NCI-H446 treated with DMSO at 0.1 percent for 48 hours (cell line): ENCODE results near the gene NMNAT2.
"Not testable (repeated sequence)": the region's sequence is repeated elsewhere in the genome, so short reads cannot be mapped to it uniquely, and the experiment has no call there.

Experiments used
- DNase-seq: peaks from one replicate; lab custom pipeline; 2025; lab: John Stamatoyannopoulos, UW

Gene NMNAT2

DNA sequence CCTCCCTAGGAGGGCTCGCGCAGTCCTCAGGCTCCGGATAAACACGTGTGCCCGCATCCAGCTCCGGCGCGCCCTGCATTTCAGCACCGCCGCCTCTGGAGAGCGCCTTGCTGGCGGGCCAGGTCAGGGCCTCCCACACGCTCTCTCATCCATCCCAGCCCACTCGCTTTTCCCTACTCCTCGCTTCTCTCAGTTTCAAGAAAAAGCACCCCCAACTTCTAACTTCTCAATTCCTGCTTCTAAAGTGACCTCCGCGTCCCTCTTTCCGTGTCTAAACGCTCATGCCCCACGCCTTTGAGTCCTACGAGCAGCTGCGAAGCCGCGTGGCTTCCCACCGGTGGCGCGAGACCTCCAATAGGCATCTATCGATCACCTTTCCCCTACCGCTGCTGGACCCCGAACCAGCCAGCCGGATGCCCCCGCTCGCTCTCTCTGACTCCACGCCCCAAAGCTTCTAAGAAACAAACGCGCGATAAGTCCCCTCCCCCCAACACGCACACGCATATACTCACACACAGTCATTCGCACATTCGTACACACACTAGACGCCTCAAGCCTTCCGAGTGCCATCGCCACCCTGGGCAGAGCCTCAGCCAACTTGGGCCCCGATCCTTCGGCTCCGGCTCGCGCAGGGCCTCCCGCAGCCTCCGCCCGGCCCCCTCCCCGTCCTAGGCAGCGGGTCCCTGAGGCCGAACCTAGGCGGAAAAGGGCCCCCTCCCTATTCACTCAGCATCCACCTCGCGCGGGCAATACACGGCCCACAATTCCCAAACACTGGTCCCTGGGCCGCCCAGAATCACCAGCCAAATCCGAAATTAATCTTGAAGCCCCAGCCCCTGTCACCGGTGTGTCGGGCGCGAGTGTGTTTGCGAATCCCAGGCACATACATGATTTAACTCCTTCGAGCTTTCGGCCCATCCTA lies 1.1 kb downstream of the NMNAT2 start:
- DNase-seq = peak; percentile 53

DNA sequence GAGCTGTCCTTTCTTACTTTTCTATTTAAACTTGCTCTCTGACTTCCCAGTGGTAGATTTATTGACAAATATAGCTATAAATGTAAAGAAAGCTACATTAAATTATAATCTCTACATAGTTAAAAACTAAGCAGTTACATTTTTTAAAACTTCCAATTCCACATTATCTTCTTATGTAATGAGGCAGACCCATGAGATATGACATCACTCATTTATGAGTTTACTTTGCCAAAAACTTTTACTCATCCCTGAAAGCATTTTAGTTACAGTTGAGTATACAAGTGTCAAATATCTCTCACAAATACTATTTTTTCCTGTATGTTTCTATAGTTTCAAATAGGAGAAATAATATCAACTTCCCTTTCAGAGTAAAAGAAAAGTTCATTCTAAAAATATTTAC lies 3.8 kb downstream of the NMNAT2 start:
- DNase-seq = no peak

DNA sequence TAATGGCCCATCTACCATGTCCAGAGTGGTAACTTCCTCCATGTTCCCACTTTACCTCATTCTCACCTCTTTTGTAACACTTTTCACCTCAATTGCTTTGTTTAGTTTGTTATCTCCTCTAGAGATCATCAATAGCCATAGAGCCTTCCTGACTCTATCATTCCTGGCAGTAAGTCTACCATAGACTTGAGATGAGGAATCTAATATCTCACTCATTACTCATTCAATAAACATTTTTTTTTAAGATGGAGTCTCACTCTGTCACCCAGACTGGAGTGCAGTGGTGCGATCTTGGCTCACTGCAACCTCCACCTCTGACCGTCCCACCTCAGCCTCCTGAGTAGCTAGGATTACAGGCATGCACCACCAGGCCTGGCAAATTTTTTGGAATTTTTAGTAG lies 7.1 kb downstream of the NMNAT2 start:
- DNase-seq = no peak

DNA sequence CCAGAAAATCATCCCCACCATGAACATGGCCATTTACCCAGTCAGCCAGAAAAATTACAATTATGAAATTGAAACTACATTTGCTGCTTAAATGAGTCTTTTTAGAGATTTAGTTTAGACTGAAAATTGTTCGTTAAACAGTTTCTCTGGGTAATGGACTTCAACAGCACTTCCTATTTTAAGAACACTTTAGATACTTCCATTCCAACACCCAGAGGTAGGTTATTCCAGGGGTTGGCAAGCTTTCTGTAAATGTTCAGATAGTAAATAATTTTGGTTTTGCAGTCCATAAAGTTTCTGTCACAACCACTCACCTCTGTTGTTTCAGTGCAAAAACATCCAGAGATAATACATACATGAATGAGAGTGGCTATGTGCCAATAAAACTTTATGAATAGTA lies 10.2 kb downstream of the NMNAT2 start:
- no peak for DNase-seq

DNA sequence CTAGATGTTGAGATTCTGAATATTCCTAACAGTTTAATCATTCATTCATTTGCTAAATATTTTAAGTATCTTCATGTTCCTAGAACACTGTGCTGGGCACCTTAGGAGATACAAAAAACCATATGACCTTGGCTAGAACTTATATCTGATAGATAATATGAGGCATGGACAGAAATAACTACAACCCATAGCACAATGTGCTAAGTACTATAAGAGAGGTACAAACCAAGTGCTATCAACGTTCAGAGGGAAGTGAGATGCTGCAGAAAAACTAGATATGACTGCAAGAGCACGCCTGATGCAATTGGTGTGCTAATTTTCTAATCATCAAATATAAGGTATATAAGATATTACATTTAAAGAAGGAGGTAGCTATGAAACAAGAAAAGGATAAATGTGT lies 10.7 kb downstream of the NMNAT2 start:
- no peak for DNase-seq

DNA sequence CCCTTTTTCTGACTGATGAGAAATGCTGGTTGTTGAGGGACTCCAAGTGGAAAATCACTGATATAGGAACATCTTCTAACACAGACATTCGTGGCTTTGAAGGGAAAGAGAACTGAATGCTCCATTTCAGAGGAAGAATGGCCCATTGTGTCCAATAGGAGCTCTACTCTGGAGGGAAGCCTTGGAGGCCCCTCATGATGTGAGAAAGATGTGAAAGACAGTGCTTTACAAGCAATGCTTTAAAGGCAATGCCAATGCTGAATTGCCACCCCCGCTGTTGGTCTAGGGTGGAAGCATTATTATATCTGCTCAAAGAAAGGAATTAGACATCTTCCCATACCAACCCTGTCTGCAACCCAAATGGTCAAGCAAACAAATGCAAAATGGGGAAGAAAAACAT lies 13.7 kb downstream of the NMNAT2 start:
- no peak for DNase-seq

DNA sequence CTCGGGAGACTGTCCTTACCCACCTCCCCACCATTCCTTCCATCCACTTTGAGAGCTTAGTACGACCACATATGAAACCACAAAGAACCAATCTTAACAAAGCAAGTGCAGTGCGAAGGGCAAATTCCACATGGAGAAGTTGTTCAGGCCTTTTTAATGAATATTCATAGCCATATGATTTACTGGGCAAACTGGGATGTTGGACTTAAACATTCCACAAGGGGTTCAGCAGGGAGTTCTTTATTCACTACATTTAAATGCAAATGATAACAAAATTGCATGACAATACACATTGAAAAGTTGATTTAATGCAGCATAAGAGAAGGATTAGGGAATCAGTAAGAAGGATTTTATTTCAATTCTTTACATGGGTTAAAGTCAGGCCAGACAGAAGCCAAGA lies 14.7 kb downstream of the NMNAT2 start:
- no peak for DNase-seq

DNA sequence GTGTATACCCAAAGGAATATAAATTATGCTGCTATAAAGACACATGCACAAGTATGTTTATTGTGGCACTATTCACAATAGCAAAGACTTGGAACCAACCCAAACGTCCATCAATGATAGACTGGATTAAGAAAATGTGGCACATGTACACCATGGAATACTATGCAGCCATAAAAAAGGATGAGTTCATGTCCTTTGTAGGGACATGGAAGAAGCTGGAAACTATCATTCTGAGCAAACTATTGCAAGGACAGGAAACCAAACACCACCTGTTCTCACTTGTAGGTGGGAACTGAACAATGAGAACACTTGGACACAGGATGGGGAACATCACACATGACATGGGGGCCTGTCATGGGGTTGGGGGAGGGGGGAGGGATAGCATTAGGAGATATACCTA lies 16.6 kb downstream of the NMNAT2 start:
- DNase-seq = not testable (repeated sequence)

DNA sequence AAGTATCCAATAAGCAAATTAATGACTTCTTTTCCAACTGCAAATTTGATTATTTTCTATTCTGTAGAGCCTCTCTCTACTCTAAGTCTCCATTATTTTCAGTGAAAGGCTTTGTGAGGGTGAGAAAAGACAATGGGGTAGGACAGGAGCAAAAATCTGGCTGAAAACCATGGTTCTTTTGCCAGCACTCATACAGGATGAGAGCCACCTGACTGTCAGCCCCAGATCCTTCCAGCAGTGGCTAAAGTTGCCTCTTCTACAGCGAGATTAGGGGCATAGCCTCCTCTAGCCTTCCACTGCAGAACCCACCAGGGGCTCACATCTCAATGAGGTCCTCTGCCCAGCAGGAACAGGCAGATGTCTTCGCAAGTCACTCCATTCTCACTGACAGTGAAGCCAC lies 23.7 kb downstream of the NMNAT2 start:
- no peak for DNase-seq

DNA sequence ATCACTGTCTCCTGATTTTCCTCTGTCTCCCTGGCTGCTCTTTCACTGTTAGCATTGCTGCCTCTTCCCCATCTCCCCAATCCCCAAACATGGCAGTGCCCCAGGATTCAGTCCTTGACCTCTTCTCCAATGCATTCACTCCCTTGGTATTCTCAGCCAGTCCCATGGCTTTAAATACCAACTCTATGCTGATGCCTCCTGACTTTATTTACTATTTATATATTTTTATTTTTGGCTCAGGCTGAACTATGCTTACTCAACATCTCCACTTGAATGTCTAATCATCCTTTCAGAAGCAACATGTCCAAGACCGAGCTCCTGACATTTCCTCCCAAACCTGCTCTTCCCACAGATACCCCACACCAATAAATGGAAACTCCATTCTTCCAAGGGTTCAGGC lies 26.3 kb downstream of the NMNAT2 start:
- no peak for DNase-seq

DNA sequence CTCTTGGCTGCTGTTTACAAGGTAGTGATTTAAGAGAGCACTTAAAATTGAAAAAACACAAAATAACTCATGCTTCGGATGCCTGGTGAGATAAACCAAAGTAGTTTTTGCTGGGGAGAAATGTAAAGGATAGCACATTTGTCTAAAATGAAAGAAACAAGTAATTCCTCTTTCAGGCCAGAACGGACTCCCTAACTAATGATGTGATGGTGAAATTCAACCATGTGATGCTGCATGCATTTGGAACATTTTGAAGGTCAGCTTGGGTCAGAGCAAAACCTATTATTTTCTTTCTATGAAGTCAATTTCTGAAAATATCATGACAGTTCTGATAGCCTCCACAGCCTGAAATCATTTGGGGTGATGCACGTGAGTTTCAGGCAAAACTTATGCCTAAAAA lies 27.6 kb downstream of the NMNAT2 start:
- no peak for DNase-seq

DNA sequence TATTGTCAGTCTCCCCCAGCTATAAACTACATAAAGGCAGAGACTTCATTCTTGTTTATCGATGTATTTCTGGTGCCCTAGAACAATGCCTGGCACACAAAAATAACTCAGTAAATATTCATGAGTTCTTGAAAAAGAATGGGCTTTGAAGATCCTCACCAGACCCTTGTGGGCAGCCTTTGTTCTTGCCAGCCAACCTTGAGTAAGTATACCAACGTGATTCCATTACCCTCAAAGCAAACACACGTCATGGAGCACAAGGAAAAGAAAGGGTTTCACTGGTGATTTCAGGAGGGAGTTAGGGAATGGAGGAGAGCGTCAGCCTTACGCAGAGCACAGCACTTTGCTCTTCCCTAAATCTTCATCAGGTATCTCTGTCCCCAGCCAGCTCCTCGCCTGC lies 29.4 kb downstream of the NMNAT2 start:
- no peak for DNase-seq

DNA sequence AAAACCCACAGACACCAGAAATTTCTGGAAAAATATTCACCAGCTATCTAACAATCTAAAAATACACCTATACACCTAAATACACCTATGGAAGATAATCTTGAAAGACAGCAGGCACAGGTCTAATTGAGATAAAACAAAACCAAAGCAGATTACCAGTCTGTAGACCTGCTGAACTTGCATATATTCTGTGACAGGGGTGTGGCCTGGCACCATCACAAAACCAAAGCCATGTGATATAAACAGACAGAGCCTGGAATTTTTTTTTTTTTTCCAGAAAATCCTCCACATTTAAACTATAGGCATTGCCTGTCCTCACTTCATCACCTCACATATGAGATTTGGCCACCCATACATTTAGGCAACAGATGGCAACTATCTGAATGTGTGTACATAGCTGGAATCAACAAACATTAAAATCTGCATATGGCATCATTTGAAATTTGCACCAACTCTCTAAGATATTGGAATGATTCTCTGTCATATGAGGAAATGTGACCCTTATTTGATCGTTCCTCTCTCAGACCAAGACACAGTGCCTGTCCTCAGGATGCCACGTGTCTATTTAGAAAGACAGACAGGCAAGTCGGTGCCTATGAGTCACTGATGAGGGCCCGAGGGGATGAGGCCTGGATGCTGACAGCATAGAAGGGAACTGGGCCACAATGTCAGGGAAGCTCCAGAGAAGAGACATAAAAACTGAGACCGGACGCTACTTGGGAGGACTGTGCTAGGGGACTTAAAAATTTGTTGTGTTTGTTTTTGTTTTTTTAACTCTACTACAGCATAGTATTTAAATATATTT lies 32.6 kb downstream of the NMNAT2 start:
- no peak for DNase-seq

DNA sequence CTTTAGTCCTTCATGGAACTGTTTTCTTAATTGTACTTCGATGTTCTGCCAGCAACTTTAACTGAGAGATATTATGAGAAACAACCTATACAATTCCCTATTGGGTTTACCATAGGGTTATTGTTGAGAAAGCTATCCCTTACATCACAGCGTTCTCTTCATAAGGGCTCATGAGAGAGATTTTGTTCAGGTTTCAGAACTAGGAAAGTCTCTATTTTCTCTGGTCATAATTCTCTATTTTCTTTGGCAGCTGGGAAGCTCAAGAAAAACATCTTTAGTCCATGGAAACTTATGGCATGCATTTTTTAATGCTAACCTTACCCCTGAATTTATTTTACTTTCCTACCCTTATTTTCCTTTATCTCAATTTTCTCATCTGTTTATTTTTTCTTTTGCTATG lies 38.2 kb downstream of the NMNAT2 start:
- DNase-seq = no peak

DNA sequence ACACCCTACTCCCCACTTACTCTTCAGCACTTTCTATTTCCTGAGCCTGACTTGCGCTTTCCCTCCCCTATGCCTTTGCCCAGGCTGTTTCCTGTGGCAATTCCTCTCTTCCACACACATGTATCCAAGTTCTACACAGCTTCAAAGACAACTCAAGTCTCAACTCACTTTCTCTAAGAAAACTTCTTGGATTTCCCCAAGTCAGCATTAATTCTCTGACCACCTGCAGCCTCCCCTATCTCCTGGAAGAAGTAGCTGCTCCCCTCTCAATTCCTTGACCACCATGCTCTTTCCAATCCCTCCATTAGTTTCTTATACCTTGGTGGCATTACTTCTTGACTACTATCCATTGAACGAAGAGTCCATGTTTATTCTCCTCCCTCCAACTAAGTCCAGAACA lies 42.8 kb downstream of the NMNAT2 start:
- DNase-seq = no peak

DNA sequence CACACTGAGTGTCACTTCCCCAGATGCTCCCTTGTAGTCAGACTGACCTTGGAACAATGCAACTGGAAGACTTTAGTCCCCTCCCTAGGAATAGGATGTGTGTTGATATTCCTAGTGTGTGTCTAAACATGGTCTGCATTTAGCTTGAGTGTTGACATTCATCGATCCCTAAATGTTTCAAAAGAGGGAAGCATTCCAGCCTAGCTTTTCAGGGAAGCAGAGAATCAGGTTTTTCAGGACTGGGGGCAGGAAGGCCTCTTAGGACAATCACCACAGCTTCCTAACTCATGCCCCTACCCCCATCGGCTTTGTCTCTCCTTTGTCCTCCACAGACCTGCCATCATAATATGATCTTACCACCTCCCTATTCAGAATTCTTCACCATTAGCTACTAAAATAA lies 43.4 kb downstream of the NMNAT2 start:
- no peak for DNase-seq

DNA sequence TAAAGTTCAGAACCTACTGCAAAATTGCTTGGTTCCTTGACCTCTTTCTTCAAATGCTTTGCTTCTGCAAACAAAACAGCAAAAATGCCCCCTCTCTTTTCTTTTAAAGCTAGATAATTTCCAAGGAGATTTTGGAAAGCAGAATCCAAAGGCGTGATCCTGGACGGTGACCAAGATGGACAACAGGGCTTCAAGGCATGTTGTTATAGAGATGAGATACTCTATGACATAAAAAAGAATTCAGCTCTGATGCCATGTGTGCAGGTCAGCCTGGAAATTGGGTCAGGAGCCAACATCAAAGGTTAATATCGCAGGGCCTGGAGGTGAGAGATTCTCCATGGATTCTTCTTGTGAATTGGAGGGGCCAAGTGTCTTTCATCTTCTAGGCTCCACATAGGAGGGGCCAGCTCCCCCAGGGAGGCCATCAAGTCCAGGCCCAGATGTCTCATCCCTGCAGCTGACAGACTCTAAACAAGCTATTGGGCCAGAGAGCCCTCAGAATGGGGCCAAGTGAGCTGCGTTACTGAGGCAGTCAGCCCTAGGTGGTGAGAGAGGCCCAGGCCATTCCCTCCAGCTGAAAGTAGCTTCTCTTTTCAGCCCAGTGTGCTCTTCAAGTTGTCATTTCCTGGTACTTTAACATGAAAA lies 45.5 kb downstream of the NMNAT2 start:
- no peak for DNase-seq

DNA sequence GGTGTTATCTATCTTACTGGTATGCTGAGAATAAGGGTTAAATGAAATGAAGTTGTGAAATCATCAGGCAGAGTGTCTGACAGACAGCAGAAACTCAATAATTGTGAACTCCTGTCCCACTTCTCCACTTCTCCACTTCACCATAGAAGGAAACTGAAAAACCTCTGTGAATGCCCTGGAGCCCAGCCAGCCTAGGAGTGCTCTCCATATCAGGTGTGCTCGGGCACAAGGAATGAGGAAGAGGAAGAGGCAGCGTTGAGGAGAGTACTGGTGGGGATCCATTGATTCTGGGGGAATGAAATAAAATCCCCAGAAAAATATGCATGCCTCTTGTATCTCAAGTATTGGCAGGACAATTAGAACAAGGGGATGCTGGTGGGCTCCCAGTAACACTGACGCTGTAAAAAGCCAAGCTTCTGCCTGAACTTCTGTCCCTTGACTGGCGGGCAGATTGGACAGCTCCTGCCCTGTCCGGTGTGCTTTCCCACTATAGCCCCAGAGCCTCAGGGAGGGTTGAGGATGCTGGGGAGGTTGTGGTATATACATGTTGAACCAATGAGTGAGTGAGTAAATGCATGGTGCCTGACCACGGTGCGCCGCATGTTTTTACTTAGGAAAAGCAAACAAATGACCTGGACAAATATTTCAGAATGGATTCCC lies 47.7 kb downstream of the NMNAT2 start:
- no peak for DNase-seq

DNA sequence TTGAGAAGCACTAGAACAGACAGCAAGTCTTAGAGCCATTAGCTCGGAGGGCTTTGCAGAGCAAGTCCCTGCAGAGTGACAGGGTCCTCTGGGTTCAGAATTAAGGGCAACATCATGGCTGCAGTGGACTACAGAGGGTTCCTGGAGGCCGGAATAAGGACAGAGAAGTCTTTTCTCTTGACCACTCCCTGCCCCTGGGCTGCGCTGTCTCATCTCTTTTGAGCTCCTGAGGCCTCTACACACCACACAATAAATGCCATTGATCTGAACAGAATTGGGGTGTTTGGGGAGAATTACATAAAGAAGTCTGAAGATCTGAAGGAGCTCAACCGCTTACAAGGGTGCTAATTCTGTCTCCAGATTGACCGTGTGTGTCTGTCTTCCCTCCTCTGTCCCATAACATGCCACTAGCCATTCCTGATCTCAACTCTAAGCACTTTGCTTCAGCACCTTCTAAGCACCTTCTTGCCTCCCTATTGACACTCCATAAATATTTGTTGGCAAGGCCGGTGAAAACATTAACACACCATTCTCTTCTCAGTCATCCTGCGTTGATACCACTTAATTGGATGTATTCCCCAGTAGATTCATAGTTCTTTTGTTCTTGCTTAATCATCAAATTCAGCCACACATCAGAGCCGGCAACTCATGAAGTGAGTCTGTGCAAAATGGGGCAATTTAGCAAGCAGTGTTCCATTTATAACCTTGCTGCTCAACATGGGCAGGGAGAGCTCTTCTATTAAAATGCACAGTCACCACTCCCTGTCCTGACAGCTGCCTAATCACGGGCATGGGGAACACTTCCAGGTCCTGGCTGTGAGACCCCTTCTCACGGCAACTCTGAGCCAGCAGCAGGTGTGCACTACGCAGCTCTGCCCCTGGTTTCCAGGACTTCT lies 49.7 kb downstream of the NMNAT2 start:
- DNase-seq = no peak

DNA sequence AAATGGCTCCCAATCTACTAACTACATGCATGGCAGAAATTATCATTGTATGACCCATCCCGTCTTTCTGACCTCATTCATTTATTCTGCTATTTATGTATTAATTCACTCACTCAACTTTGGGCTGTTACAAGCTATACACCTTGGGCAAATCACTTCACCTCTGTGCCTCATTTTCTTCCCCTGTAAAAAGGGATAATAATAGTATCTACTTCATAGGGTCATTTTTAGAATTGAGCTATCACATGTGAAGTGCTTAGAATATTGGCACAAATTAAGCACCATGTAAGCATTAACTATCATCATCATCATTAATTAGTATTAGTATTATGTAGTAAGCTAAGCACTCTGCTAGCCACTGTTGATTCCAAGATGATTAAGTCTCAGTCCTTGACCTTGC lies 52.1 kb downstream of the NMNAT2 start:
- DNase-seq = no peak

DNA sequence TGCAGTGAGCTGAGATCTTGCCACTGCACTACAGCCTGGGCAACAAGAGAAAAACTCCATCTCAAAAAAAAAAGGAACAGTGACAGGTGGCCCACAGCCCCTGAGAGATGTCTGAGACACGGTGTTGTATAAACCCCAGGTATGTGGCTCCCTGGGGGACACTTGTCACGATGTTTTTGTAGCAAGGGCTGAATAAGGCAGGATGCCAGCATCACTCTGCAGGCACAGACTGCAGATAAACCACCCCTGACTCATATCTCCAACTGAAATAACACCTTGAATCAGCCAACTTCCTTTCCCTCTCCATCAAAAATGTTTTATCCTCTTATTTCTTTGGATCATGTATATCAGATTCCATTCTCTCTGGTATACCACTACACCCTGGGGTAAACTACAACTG lies 52.5 kb downstream of the NMNAT2 start:
- DNase-seq = no peak
